GM11168 (cell line): Measurements from ENCODE around the gene CPAMD8.

Source experiments
- in situ Hi-C: fragments of 300-500 bp; cut with MboI; formaldehyde crosslinking; loops from one replicate; pipeline ENCODE4 v1.12.0; 2022; ENCODE audit warnings: low sequenced_read_pairs; ENCODE audit not compliant: unreplicated experiment

The CPAMD8 gene

DNA sequence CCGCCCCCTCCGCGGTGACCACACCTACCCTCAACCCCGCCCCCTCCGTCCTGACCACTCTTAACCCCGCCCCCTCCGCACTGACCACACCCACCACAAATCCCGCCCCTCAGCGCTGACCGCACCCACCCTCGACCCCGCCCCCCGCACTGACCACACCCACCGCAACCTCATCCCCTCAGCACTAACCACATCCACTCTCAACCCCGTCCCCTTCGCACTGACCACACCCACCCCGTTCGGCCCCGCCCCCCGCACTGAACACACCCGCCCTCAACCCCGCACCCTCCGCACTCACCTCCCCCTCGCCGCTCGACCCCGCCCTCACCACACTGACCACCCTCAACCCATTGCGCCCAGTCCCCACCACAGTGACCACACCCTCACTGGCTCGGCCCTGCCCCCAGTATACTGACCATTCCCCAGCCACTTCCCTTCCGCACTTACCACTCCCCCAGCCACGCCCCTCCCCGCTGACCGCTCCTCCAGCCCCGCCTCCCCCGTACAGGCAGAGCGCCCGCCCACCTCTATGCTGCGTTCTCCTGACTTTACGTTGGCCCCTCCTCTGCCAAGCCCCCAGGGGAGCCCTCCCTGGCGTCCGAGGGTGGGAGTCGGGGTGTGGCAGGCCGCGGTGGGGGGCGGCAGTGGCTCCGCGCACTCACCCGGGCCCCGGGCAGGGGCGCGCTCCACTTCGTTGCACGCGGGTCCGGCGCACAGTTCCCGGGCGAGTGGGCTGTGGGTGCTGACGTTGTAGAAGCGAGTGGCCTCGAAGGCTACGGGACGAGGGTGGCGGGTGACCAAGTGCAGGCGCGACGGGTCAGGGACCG is 129.4 kb downstream of the CPAMD8 start:
- in situ Hi-C loops = loop anchor here (5.0 kb wide), 1 partner anchor 50 kb away; no protein-coding TSS in a partner anchor

DNA sequence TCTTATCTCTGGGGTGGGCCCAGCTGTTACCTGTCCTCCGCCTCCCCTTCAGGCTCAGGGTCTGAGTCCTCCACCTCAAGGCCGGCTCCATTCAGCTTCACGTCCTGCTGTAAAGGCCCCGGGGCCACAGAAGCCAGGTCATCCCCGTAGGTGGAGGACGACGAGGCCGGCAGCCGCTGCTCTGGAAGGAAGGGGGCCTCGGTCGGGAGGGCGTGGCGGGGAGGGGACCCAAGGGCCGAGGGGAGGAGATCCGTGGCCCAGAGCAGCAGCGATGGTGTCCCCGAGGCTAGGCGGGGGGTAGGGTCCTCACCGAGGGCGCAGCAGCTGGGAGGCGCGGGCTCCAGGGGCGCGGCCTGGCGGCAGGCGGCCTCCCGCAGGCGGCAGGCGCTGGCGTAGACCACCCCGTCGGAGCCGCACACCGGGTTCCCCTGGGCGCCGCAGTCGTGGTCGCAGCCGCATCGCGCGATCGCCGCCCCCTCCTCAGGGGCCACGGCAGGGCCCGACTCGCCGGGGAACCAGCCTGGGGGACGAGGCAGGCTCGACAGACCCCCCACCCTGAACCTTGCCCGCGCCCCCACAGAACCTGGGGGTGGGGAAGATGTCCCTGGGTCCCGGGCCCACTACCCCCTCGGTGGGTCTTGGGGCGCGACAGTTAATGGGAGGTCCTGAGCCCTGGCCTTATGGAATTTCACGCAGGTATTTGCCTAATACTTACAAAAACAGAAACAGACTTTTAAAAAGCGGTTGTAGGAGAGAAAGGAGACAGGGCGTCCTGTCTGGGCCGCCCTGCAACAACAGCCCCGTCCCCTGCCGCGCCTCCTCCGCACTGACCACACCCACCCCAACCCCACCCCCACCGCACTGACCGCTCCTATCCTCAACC is 130.2 kb downstream of the CPAMD8 start:
- in situ Hi-C loops = loop anchor here (5.0 kb wide), 1 partner anchor 49 kb away; no protein-coding TSS in a partner anchor

DNA sequence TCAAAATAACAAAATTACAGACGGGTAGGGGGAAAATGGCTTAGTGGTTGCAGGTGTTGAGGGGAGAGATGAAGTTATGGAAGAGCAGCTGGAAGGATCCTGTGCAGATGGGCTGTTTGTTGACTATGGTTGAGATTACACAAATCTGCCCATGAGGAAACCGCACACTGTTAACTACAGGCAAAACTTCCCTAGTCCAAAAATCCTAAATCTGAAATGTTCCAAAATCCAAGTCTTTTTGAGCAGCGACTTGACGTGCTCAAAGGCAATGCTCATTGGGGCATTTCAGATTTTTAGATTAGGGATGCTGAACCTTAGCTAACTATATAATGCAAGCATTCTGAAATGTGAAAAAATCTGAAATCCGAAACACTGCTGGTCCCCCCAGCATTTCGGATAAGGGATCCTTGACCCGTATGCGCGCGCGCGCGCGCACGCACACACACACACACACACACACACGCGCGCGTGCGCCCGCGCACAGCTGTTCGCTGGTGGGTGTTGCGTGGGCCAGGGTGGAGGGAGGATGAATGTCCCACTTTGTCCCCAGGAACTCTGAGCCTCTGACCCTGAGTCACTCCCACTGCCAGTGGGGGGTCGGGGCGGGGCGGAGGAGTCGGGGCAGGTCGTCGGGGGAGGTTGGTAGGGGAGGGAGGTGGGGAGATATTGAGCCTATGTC is 131.0 kb downstream of the CPAMD8 start:
- in situ Hi-C loops = loop anchor here (5.0 kb wide), 1 partner anchor 48 kb away; no protein-coding TSS in a partner anchor

DNA sequence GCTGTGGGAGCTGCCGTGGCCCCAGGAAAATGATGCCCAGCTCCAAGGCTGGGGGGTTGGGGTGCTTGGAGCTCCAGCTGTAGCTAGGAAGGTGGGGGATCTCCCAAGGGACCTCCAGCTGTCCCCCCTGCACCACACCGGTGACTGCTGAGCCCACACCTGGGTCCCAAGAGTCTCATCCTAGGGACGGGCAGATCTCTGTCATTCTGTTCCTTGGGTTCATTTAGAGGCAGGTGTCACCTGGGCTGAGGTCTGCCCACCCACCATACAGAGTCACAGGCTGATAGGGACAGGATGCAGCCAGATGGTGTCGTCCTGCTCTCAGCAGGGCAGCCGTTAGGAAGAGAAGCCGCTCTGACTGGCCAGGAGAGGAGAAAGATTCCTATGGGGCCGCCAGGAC is 132.5 kb downstream of the CPAMD8 start:
- in situ Hi-C loops = no loop called here

DNA sequence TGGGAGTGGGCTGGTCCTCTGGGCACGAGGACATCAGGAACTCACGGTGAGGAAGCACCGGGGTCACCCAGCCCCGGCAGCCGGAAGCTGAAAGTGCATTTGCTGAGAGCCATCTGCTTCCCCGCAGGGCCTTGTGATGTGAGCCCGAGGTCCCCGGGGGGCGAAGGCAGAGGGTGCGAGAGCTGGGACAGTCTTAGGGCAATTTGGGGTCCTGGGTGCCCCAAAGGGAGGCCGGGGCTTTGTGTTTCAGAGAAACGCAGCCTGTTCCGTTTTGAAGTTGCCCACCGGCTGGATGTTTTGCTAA is 133.0 kb downstream of the CPAMD8 start:
- in situ Hi-C loops = no loop called here

DNA sequence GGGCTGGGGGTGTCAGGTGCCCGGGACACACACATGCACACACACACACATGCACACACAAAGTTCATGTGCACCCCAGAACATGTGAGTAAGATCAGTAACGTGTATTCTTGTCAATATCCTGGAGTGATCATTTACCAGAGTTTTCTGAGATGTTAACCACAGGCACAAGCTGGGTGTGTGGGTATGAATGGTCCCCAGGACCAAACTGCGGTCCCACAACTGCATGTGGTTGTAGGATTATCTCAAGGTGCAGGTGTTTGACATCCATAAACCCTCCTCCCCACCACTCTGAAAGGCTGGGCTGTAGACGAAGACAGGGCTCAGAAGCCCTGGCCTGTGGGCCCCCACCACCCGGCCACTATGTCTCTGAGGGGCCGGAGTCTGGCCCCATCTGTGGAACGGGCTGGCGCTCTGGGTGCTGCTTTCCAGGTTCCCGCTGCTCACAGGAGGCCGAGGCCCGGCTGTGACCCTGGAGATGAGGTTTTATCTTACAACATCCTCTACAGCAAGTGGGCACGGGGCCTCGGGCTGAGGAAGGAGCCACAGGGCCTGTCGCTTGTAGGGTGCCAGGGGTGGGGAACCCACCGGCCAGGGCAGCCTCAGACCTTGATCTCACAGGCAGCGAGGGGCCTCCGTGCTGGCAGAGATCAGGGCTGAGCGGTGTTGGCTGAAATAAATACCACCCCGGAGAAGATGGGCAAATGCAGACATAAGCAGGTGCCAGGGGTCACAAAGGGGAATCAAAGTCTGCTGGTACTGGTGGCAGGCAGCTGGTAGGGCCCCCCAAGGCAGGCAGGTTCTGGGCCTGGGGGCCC is 133.5 kb downstream of the CPAMD8 start:
- in situ Hi-C loops = no loop called here

DNA sequence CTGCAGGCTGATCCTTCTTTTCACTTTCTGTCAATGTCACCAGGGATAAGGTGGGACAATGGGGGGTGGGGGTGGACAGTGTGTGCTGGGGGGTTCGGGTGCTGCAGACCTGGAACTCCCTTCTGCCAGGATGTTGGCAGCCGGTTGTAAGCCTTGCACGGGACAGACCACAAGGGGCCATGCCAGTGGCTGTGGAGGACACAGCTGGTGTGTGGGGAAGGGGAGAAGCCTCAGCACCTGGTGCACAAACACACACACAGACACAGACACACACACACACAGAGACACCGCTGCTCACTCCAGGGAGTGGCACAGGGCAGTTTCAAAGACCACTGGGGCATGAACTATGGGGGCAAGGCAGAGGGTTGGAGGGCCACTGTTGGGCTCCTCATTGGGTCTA is 134.2 kb downstream of the CPAMD8 start:
- in situ Hi-C loops = no loop called here

DNA sequence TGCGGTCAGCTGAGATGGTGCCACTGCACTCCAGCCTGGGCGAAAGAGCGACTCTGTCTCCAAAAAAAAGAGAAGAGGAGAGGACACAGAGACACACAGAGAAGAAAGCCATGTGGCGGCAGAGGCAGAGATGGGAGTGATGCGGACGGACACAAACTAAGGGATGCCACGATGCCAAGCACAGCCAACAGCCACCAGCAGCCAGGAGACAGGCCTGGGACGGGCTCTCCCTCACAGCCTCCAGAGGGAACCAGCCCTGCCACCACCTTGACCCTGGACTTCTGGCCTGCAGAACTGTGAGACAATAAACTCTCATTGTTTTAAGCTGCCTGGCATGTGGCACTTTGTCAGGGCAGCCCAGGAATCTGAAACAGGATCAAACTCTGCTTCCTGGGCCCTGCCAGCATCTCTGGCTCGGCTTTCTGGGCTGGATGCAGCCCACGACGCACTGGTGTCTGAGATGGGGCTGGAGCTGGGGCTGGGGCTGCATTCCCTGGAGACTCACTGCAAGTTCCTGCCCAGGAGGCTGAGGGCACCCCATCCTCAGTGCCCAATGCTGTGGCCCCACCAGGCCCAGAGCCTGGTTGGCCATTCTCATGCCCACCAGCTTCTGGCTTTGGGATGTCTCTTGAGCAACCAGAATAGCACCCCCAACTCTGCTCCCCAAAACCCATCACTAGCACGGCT is 134.8 kb downstream of the CPAMD8 start:
- in situ Hi-C loops = no loop called here

DNA sequence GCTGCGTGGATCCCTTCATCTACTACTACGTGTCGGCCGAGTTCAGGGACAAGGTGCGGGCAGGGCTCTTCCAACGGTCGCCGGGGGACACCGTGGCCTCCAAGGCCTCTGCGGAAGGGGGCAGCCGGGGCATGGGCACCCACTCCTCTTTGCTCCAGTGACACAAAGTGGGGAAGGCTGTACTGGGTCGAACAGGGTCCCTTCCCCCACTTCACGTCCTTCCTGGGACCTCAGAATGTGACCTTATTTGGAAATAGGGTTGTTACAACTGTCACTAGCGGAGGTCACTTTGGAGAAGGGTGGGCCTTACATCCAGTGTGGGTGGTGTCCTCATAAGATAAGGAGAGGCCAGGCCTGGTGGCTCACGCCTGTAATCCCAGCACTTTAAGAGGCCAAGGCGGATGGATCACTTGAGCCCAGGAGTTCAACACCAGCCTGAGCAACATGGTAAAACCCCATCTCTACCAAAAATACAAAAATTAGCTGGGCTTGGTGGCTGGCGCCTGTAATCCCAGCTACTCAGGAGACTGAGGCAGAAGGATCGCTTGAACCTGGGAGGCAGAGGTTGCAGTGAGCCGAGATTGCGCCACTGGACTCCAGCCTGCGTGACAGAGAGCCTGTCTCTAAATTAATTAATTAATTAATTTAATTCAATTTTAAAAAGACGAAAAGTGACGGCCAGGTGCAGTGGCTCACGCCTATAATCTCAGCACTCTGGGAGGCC is 136.0 kb downstream of the CPAMD8 start:
- in situ Hi-C loops = no loop called here

DNA sequence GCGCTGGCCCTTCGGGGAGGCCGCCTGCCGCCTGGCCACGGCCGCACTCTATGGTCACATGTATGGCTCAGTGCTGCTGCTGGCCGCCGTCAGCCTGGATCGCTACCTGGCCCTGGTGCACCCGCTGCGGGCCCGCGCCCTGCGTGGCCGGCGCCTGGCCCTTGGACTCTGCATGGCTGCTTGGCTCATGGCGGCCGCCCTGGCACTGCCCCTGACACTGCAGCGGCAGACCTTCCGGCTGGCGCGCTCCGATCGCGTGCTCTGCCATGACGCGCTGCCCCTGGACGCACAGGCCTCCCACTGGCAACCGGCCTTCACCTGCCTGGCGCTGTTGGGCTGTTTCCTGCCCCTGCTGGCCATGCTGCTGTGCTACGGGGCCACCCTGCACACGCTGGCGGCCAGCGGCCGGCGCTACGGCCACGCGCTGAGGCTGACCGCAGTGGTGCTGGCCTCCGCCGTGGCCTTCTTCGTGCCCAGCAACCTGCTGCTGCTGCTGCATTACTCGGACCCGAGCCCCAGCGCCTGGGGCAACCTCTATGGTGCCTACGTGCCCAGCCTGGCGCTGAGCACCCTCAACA is 136.6 kb downstream of the CPAMD8 start:
- in situ Hi-C loops = no loop called here

DNA sequence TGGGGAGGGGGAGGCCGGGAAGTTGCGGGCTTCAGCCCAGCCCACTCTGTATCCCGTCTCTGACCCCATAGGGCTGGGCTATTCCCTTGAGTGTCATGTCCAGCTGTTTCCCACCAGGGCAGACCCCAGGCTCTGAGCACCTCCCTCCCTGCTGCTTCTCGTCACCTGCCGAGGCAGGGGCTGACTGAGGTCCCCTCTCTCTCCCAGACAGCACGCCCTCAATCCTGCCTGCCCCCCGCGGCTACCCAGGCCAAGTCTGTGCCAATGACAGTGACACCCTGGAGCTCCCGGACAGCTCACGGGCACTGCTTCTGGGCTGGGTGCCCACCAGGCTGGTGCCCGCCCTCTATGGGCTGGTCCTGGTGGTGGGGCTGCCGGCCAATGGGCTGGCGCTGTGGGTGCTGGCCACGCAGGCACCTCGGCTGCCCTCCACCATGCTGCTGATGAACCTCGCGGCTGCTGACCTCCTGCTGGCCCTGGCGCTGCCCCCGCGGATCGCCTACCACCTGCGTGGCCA is 137.2 kb downstream of the CPAMD8 start:
- in situ Hi-C loops = no loop called here

DNA sequence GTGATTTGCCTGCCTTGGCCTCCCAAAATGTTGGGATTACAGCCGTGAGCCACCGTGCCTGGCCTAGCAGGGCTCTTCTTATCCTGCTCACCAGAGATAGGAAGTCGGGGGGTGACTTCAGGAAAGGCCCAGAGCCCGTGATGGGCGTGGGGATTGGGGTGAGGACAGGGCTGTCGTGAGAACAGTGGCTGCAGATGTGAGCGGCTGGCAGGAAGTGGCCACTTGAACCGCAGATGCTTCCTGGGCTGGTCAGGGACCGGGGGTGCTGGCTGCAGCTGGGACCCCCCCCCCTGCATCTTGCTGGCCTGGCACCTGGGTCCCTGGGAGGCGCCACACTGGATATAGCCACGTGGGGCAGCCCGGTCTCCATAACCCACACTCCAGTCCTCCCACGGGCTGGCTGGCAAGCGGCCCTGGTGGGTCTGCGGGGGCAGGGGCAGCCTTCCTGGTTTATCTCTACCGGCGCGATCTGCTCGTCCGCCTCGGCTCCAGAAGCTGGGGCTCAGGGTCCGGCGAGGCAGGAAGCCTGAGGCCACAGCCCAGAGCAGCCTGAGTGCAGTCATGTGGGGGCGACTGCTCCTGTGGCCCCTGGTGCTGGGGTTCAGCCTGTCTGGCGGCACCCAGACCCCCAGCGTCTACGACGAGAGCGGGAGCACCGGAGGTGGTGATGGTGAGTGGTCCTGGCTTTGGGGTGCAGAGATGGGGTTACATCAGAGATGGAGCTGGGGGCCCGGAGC is 137.8 kb downstream of the CPAMD8 start, which contains the start of gene F2RL3:
TSS of gene F2RL3 (plus strand) at position 371 of the 737 bp plus-strand sequence. CDS start at position 562, 191 bp downstream.
- in situ Hi-C loops = no loop called here

DNA sequence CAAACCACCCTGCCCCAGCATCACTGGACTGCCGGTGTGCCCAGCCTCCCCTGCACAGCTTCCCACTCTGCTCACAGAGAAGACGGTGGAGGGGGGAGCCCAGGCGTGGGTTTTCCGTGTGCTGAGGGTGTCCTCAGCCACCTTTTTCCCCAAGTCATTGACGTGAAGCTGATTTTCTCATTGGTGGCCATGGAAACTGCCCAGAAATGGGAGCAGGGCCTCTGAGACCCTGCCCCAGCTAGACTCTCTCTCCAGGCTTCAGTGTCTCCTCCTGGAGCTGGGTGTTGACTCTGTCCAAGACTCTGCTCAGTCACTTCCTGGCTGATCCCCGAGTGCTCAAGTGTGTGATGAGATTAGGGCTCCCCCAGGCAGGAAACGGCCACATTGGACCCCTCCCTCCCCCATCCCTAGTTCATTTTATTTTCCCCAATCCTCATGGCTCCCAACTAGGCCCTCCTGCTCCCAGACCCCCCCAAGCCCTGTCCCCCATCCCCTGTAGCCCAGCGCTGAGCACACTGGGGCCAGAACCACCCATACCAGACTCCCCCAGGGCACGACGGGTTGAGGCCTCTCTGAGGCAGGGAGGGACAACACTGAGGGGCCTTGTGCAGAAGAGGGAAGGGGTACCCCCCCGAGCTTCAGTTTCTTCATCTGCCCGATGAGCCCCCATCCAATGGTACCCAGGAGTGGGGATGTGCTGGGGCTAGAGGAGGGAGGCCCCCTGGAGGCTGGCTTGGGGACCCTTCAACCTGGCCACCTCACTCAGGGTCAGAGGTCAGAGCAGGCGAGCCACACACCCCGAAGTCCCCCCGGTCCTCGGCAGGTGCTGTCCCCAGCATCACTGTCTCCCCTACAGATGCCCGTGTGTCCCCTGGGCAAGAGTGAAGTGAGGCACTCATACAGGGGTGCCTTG is 139.0 kb downstream of the CPAMD8 start:
- in situ Hi-C loops = no loop called here

DNA sequence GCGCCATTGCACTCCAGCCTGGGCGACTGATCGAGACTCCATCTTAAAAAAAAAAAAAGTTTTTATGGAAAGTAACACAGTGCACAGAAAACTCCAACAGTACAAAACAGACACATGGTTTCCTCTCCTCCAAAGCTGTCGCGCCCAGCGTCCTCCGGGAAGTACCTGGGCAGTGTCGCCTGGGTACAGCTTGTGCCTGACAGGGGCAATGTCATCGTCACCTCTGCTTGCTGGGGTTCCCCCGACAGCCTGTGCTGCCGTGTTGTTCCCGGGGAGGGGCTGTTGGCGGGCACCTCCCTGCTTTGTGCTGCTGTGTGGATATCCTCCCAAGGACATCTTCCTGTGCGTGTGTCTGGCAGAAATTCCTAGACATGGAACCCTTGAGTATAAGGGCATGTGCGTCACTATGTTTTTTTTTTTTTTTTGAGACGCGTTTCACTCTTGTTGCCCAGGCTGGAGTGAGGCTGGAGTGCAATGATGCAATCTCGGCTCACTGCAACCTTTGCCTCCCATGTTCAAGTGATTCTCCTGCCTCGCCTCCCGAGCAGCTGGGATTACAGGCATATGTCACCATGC is 140.2 kb downstream of the CPAMD8 start:
- in situ Hi-C loops = no loop called here

DNA sequence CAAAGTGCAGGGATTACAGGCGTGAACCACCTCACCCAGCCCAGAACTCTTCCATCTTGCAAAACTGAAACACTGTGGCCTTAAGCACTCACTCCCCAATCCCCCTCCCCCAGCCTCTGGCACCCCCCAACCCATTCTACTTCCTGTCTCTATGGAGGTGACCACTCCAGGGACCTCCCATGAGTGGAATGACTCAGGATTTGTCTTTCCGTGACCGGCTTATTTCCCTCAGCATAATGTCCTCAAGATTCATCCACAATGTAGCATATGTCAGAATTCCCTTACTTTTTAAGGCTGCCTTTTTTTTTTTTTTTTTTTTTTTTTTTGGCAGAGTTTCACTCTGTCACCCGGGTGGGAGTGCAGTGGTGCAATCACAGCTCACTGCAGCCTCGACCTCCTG is 141.4 kb downstream of the CPAMD8 start:
- in situ Hi-C loops = no loop called here

DNA sequence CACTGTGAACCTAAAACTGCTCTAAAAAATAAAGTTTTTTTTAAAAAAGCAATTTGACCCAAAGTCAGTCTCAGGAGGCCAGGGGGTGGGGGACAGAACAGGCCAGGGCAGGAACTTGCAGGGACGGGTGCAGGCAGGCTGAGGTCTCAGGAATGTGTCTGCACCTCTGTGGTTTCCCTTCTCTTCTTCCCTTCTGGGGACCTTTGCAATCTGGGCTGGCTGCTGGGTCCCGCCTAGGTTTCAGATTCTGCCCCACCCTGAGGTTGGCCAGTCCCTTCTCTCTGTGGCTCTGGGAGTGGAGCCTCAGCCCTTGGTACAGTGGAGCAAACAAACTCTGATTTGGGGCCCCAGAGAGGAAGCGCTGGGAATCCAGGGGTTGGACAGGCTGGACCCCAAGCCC is 143.1 kb downstream of the CPAMD8 start:
- in situ Hi-C loops = no loop called here
